ENCODE measurements around the gene LTB4R.

The LTB4R gene

GRCh38 chr14:24300326-24300980 is 10.8 kb upstream of the LTB4R start:
- Histone ChIP-seq H3K14ac (ENCODE audit: low read length) (peak overlapping the region; percentile 13), H3K9ac (ENCODE audit: low read length) (peak overlapping the region; percentile 83), H3K18ac (ENCODE audit: low read length) (peak overlapping the region; percentile 10), H3K4me2 (ENCODE audit: low read length) (peak overlapping the region; percentile 79), H2AK5ac (ENCODE audit: low read length) (no peak overlapping the region), H3K79me1 (ENCODE audit: low read length) (peaks cover 3% of the 10 kb centered on the region), H4K12ac (ENCODE audit: low read depth, low read length) (peak overlapping the region; percentile 20), H3K23ac (ENCODE audit: low read length) (peak overlapping the region; percentile 40), H4K91ac (ENCODE audit: low read depth, low read length) (no peak overlapping the region), H2AFZ (ENCODE audit: insufficient read depth, low read length, poor library complexity) (no peak overlapping the region), H2BK12ac (ENCODE audit: low read length) (no peak overlapping the region), H2BK5ac (ENCODE audit: low read depth, low read length, poor library complexity) (no peak overlapping the region), H3K4me3 (ENCODE audit: low read depth, low read length) (peak overlapping the region; percentile 79), H3K4ac (ENCODE audit: low read depth, low read length) (peak overlapping the region; percentile 39), H3K27ac (ENCODE audit: low read depth, low read length) (no peak overlapping the region), H3K4me1 (ENCODE audit: control insufficient read depth in 1 of 2, insufficient read depth in 2 of 2, low read length in 2 of 2) (peaks cover 11 to 14% of the 10 kb centered on the region in 2 experiments), H3K9me3 (ENCODE audit: insufficient read depth, low read depth, low read length) (no peaks in the 10 kb centered on the region), H2BK120ac (ENCODE audit: insufficient read depth, low read length, poor library complexity) (no peak overlapping the region), H4K8ac (ENCODE audit: low read depth, low read length) (peak overlapping the region; percentile 62), H3K79me2 (ENCODE audit: control insufficient read depth, insufficient read depth, low read length, poor library complexity) (peaks cover 9% of the 10 kb centered on the region), H3K36me3 (ENCODE audit: control insufficient read depth in 1 of 2, insufficient read depth in 2 of 2, low read length in 2 of 2) (peaks cover 33 to 46% of the 10 kb centered on the region in 2 experiments), H3K27me3 (ENCODE audit: insufficient read depth, low read length) (no peaks in the 10 kb centered on the region)
- no peak for DNase-seq
- no CpG with 5 or more reads among the region's 16 CpGs for WGBS (ENCODE audit: extremely low coverage, insufficient coverage, insufficient read length)

DNA sequence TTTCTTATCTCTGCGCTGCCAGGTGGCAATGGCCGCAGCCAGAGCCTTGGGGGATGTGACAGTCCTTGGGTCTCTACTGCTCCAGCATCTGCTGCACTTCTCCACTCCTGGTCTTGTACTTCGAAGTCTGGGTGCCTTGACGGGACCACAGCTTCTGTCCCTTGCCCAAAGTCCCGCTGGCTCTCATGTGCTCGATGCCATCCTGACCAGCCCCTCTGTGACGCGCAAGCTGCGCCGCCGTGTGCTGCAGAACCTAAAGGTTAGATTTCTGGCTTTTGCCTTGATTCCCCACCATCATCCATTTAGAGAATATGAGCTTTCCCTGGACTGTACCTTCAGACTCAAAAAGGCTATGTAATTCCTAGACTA is 7.3 kb upstream of the LTB4R start:
- Histone ChIP-seq H3K4ac (ENCODE audit: low read depth, low read length) (no peak overlapping the region), H3K9ac (ENCODE audit: low read length) (no peak overlapping the region), H3K79me1 (ENCODE audit: low read length) (peaks cover 3% of the 10 kb centered on the region), H3K4me3 (ENCODE audit: low read depth, low read length) (no peak overlapping the region), H3K18ac (ENCODE audit: low read length) (no peak overlapping the region), H4K91ac (ENCODE audit: low read depth, low read length) (no peak overlapping the region), H2AK5ac (ENCODE audit: low read length) (no peak overlapping the region), H3K27me3 (ENCODE audit: insufficient read depth, low read length) (no peaks in the 10 kb centered on the region), H3K14ac (ENCODE audit: low read length) (no peak overlapping the region), H4K8ac (ENCODE audit: low read depth, low read length) (no peak overlapping the region), H2BK5ac (ENCODE audit: low read depth, low read length, poor library complexity) (no peak overlapping the region), H4K12ac (ENCODE audit: low read depth, low read length) (no peak overlapping the region), H3K4me2 (ENCODE audit: low read length) (no peak overlapping the region), H3K9me3 (ENCODE audit: insufficient read depth, low read depth, low read length) (no peaks in the 10 kb centered on the region), H2BK12ac (ENCODE audit: low read length) (no peak overlapping the region), H2AFZ (ENCODE audit: insufficient read depth, low read length, poor library complexity) (no peak overlapping the region), H3K27ac (ENCODE audit: low read depth, low read length) (no peak overlapping the region), H3K36me3 (ENCODE audit: control insufficient read depth in 1 of 2, insufficient read depth in 2 of 2, low read length in 2 of 2) (peaks cover 37 to 56% of the 10 kb centered on the region in 2 experiments), H3K79me2 (ENCODE audit: control insufficient read depth, insufficient read depth, low read length, poor library complexity) (peaks cover 8% of the 10 kb centered on the region), H2BK120ac (ENCODE audit: insufficient read depth, low read length, poor library complexity) (no peak overlapping the region), H3K4me1 (ENCODE audit: control insufficient read depth in 1 of 2, insufficient read depth in 2 of 2, low read length in 2 of 2) (peaks cover 6 to 12% of the 10 kb centered on the region in 2 experiments), H3K23ac (ENCODE audit: low read length) (no peak overlapping the region)
- no CpG with 5 or more reads among the region's 11 CpGs for WGBS (ENCODE audit: extremely low coverage, insufficient coverage, insufficient read length)
- DNase-seq = no peak

DNA sequence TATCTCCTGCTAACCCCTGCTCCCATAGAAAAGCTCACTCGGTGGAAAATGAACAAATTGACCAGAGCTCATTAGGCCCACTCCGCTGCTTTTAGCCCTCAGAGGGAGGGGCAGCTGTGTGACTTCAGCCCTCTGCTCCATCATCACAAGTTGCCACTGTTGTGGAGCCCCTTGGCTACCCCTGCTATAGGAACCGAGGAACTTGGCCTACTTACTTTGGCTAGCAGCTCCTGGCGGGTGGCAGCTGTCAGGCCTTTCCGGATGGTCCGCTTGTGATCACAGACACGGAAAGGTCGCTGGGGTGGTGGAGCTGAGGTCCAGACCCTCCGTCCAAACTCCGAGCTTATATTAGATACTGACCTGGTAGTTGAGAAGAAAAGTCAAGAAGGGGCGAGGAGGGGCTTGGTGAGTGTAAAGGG is 4.1 kb upstream of the LTB4R start:
- Histone ChIP-seq H3K27me3 (ENCODE audit: insufficient read depth, low read length) (no peaks in the 10 kb centered on the region), H3K9me3 (ENCODE audit: insufficient read depth, low read depth, low read length) (no peaks in the 10 kb centered on the region), H3K4me1 (ENCODE audit: control insufficient read depth in 1 of 2, insufficient read depth in 2 of 2, low read length in 2 of 2) (peaks cover 0 to 5% of the 10 kb centered on the region in 2 experiments), H4K91ac (ENCODE audit: low read depth, low read length) (no peak overlapping the region), H2AFZ (ENCODE audit: insufficient read depth, low read length, poor library complexity) (no peak overlapping the region), H3K4ac (ENCODE audit: low read depth, low read length) (no peak overlapping the region), H3K4me3 (ENCODE audit: low read depth, low read length) (no peak overlapping the region), H4K8ac (ENCODE audit: low read depth, low read length) (no peak overlapping the region), H2BK5ac (ENCODE audit: low read depth, low read length, poor library complexity) (no peak overlapping the region), H3K79me2 (ENCODE audit: control insufficient read depth, insufficient read depth, low read length, poor library complexity) (no peaks in the 10 kb centered on the region), H3K9ac (ENCODE audit: low read length) (no peak overlapping the region), H2BK12ac (ENCODE audit: low read length) (no peak overlapping the region), H3K18ac (ENCODE audit: low read length) (no peak overlapping the region), H2BK120ac (ENCODE audit: insufficient read depth, low read length, poor library complexity) (no peak overlapping the region), H3K23ac (ENCODE audit: low read length) (no peak overlapping the region), H2AK5ac (ENCODE audit: low read length) (no peak overlapping the region), H3K79me1 (ENCODE audit: low read length) (no peaks in the 10 kb centered on the region), H4K12ac (ENCODE audit: low read depth, low read length) (no peak overlapping the region), H3K14ac (ENCODE audit: low read length) (no peak overlapping the region), H3K36me3 (ENCODE audit: control insufficient read depth in 1 of 2, insufficient read depth in 2 of 2, low read length in 2 of 2) (peaks cover 50 to 69% of the 10 kb centered on the region in 2 experiments), H3K4me2 (ENCODE audit: low read length) (no peak overlapping the region), H3K27ac (ENCODE audit: low read depth, low read length) (no peak overlapping the region)
- no CpG with 5 or more reads among the region's 11 CpGs for WGBS (ENCODE audit: extremely low coverage, insufficient coverage, insufficient read length)
- no peak for DNase-seq

DNA sequence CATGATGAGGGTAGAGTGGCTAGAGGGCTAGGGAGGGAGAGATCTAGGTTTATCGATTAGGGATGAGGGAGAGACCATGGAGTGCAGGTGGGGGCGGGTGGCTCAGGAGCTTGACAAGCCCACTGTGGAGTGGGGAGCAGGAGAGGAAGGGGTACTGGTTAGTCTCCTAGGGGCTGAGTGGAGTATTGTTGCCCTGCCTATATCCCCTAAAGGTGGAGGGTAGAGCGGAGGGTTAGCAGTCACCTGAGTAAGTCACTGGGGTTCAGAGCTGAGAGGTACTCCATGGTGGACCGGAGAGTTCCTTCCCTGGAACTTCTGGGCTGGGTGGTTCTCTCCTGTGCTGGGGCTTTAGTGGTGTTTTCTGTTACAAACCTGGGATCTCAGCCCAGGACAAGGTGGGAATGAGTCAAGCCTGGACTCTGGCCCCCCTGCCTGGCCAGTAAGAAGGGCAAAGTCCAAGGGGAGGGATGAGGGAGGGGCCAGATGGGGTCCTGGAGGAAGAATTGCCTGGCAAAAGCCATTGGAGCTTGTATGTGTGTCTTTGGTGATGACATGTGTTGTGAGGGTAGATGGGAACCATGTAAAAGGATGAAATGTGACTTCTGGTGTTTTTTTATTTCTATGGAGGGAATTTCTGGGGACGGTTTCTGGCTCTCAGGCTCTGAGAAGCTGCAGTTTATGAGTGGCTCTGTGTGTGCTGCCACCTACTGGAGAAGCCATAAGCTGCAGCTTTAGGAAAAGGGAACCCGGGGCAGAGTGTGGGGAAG is 3.5 kb upstream of the LTB4R start, which contains the start of gene CIDEB:
Gene CIDEB, minus strand, starts transcription at position 403 of the 767 bp plus-strand sequence. Its CDS starts 119 bp downstream, at position 284.
- peaks cover 50 to 63% of the 10 kb centered on the region in 2 experiments for H3K36me3 ChIP-seq (ENCODE audit: control insufficient read depth in 1 of 2, insufficient read depth in 2 of 2, low read length in 2 of 2)
- H4K12ac ChIP-seq (ENCODE audit: low read depth, low read length) = no peak within 1 kb of the TSS
- no peaks in the 10 kb centered on the region for H3K79me1 ChIP-seq (ENCODE audit: low read length)
- no peaks in the 10 kb centered on the region for H3K27me3 ChIP-seq (ENCODE audit: insufficient read depth, low read length)
- no peak within 1 kb of the TSS for H3K23ac ChIP-seq (ENCODE audit: low read length)
- H3K4me1 ChIP-seq (ENCODE audit: control insufficient read depth in 1 of 2, insufficient read depth in 2 of 2, low read length in 2 of 2) = peaks cover 0 to 5% of the 10 kb centered on the region in 2 experiments
- H4K91ac ChIP-seq (ENCODE audit: low read depth, low read length) = no peak within 1 kb of the TSS
- H3K4me2 ChIP-seq (ENCODE audit: low read length) = no peak within 1 kb of the TSS
- no peak within 1 kb of the TSS for H2BK5ac ChIP-seq (ENCODE audit: low read depth, low read length, poor library complexity)
- H3K9me3 ChIP-seq (ENCODE audit: insufficient read depth, low read depth, low read length) = no peaks in the 10 kb centered on the region
- H3K4ac ChIP-seq (ENCODE audit: low read depth, low read length) = no peak within 1 kb of the TSS
- H3K9ac ChIP-seq (ENCODE audit: low read length) = no peak within 1 kb of the TSS
- DNase-seq = peak; percentile 54 to 81
- H3K79me2 ChIP-seq (ENCODE audit: control insufficient read depth, insufficient read depth, low read length, poor library complexity) = no peaks in the 10 kb centered on the region
- H3K27ac ChIP-seq (ENCODE audit: low read depth, low read length) = no peak within 1 kb of the TSS
- WGBS (ENCODE audit: extremely low coverage, insufficient coverage, insufficient read length) = no CpG with 5 or more reads among the region's 6 CpGs
- no peak within 1 kb of the TSS for H2BK120ac ChIP-seq (ENCODE audit: insufficient read depth, low read length, poor library complexity)
- no peak within 1 kb of the TSS for H3K14ac ChIP-seq (ENCODE audit: low read length)
- H3K18ac ChIP-seq (ENCODE audit: low read length) = no peak within 1 kb of the TSS
- H3K4me3 ChIP-seq (ENCODE audit: low read depth, low read length) = no peak within 1 kb of the TSS
- no peak within 1 kb of the TSS for H4K8ac ChIP-seq (ENCODE audit: low read depth, low read length)
- no peak within 1 kb of the TSS for H2BK12ac ChIP-seq (ENCODE audit: low read length)
- no peak within 1 kb of the TSS for H2AK5ac ChIP-seq (ENCODE audit: low read length)
- H2AFZ ChIP-seq (ENCODE audit: insufficient read depth, low read length, poor library complexity) = no peak within 1 kb of the TSS
